ACHN (cell line): Measurements from ENCODE around the gene OSTF1.

Experiments used
- DNase-seq: peaks from one replicate; pipeline ENCODE4 v3.0.0-alpha.2; 2015
- in situ Hi-C: cut with HindIII; loops from 2 replicates; pipeline ENCODE4 v1.10.0; 2017; ENCODE audit warnings: low sequenced_read_pairs, low pct_ligation_motif_present, low pct_unique_long_range_greater_than_20kb

The OSTF1 gene

DNA sequence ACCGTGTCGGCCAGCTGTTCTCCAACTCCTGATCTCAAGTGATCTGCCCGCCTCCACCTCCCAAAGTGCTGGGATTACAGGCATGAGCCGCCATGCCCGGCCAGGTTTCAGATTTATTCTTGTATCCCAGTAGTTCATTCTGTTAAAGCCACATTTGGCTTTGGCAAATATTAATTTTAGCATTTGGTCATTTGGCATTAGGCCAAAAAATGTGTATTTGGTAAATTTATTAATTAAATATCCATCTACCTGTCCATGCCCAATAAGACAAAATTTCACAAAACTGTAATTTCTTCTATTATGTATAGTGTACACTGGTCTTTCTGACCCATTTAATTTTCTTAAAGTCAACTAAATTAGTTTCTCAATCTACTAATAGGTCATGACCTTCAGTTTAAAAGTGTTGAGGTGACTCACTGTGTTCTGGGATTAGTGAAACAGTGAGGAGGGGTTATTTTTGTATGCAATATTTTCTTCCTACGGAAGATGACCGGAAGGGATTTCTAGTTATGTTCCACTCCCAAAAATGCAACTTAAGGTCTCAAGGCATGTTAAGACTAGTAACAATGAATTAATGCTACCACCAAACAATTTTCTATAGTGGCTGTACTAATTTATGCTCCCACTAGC lies 21.0 kb downstream of the OSTF1 start:
- in situ Hi-C loops: no loop called here
- no peak for DNase-seq

DNA sequence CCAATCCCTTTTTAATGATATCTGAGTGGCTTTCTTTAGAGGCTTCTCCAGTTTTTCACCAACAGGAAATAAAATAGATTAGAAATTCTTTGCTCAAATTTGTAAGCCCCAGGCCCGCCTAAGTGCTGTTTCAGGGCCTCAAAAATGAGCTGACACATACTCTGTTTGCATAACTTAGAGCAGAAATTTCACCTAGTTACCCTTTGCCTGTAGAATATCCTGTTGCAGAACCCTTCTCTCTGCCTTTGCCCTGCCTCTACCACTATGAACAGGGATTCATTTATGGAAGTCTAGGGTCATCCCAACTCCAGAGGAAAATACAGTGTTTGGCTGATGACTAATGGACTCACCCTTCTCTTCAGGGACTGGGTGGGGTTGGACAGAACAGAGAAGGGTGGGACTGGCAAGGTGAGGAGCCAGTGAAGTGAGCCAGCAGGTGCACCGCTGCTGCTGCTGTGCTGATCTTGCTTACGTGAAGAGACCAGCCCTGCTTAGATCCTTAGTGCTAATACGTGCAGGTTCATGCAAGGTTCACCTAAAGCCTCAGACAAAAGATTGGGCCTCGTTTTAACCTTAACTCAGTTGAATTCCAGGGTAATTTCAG lies 22.8 kb downstream of the OSTF1 start:
- no peak for DNase-seq
- in situ Hi-C loops: no loop called here

DNA sequence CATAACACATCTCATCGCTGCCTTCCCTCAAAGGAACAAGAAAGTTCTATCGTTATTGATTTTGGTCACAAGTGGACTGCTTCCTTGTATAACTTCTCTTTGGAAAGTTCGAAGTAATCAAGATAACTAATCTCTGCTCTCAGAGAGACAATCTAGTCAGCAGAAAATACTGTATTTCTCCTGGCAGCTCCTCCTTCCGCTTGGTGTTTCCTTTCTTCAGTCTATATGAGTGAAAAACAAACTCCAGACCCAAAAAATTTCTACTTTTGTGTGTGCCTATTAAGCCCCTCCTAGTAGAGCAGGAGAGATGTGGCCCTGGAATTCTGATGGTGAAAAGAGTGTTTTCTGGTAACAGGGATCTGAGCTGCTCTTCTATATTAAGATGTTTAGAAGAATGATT lies 24.5 kb downstream of the OSTF1 start:
- DNase-seq: no peak
- in situ Hi-C loops: no loop called here

DNA sequence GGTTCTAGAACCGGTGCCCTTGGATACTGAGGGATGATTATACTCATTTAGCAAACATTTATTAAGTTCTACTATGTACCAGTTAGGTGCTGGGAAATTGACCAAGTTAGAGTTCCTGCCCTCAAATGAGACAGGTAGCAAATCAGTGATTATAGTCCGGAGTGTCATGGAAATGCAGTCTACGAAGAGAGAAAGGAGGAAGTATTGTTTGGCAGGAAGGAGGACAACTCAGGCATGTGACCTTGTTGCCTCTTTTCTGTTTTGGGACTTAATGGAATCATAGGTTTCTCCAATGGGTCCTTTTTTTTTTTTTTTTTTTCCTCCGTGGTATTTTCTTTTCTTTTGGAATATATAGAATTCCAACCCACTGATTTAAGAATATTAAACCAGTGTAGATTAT lies 28.0 kb downstream of the OSTF1 start:
- in situ Hi-C loops: no loop called here
- no peak for DNase-seq

DNA sequence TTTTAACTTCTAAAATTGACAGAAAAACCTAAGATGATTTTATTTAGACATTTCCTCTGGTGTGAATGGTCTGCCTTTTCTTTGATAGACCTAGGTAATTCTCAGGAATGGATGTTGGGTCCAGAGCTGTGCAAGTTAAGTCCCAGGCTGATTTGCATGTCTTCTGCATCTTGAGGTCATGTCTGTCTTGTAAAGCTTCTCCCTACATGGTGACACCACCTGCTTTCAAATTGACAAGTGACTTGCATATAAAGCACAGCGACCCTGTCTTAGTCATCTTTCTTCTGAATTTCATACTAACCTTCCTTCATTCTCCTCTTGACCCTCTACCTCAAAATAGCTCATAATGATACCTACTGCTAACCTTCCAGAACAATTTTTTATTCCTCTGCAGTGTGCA lies 29.2 kb downstream of the OSTF1 start:
- in situ Hi-C loops: no loop called here
- no peak for DNase-seq

DNA sequence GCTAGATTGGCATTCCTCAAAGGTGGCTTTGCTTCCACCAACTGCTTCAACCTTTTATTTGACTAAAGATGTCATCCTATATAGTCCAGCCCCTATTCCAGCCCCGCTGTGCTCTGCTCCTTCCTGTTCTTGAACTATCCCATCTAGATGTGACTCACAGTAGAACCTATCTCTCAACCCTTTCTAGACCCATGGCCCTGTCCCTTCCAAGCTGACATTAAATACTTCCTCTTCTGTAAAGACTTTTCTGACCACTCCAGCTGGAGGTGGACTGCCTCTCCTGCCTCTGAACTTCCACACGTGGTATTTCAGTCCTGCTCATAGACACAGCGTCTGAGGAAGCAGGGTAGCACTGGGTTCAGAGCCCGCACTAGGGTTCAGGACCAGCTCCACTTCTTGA lies 32.4 kb downstream of the OSTF1 start:
- no peak for DNase-seq
- in situ Hi-C loops: no loop called here

DNA sequence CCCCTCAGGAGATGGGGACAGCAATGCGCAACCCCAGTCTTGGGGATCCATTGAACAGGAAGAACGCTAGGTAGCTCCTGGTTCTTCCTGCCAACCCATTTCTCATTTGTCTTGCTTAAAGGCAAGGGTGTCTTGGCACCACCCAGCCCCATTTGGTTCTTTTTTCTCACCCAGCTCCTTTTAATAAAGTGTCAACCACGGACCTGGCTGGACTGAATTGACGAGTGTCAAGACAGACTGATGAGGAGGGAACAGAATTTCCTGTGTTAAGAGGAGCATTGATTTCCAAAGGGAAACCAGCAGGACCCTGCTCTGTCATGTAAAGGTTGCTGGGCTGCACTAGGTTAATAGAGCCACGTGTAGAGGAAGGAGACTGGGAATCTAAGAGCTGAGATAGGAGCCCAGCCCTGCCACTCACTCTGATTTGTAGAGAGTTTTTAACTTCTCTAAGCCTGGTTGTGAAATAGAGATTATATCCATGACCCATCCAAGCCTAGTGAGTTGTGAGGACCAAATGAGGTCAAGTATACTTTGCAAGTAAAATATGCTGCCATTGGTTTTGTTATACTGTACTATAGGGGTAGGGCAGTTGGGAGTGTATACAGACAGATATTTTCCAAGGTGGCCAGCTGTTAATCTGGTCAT lies 33.7 kb downstream of the OSTF1 start:
- in situ Hi-C loops: no loop called here
- no peak for DNase-seq

DNA sequence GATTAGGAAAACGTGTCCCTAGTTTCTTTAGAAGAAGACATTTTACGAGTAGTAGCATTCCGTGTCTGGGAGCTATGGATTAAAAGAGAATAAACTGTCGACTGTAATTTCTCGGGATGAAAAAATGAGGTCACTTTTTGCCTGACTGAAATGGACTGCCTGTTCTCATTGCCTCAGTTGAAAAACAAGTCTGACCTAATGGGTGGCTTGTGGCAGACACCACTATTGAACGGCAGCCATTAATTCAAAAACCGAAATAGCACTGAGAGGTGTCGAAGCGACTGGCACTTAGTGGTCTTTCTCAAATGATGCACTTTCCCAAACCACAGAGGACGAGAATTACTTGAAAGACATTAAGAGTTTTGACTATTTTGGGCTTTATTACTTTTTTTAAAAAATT lies 35.4 kb downstream of the OSTF1 start:
- in situ Hi-C loops: no loop called here
- no peak for DNase-seq

DNA sequence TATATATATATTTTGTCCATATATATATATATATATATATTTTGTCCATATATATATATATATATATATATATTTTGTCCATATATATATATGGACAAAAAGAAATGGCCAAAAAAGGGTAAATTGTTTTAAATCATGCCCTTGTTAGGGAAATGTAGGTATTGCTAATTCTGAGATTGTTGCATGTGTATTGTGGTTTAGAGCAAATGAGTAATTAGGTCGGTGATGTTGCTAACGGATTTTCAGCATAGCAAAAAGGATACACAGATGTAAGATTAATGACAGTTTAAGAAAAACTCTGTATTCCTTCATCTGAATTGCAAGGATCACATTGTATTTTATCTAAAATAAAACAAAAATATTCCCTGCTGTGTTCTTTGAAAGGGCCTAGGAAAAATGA lies 40.2 kb downstream of the OSTF1 start:
- no peak for DNase-seq
- in situ Hi-C loops: no loop called here

DNA sequence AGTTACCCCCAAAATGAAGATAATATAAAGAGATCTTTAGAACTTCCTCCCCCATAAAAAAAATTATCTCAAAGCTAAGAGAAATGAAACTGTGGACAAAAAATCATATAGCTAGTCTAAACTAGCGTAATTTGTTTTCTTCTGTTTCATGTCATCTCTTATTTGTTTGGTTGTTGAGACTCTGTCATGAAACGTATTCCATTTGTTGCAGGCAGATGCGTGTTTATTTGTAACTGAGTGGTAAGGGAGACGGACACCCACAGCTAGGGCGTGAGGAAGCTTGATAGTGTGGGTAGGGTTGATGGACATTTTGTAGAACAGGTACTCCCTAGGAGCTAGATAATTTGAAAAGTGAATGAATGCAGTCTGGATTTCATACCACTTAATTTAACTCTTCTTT lies 41.9 kb downstream of the OSTF1 start:
- no peak for DNase-seq
- in situ Hi-C loops: no loop called here

DNA sequence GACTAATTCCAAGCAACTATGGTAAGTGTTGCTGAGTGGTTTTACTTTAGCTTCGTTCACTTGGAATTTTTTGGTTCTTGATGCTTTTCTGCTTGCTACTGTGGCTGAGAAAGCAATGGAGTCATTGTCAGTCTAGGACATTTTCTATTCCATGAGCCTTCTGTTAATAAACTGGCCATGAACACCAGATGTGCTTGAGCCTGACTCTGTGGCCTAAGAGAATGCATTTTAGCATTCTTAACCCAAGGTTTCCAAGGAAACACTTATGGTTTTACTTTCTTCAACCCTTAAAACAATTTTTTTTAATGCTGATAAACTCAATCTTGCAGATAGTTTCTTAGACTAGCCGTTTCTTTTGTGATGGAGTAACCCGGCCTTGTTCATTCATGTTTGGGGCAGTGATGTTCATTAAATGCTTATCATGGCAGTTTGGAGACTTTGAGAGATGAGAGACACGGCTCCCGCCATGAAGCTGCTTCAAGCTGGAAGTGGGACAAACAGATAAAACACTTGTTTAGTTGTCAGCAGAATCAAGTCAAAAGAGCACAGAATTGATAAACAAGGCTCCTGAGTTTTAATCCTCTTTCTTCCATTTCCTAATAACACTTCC lies 42.4 kb downstream of the OSTF1 start:
- no peak for DNase-seq
- in situ Hi-C loops: no loop called here

DNA sequence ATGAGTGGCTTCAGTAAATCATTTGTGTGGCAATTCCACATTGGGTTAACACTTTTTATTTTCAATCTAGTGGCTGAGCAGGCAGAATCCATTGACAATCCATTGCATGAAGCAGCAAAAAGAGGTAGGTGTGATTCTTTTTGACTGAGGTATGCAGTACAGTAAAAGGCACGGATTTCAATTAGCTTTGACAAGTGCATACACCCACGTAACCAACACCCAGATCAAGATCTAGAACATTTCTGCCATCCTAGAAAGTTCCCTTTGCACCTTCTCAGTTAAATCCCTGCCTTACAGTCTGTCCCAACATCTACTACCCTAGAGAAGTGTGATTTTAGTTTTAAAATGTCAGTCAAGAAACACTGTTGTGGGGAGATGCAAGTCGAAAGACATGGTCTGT lies 43.4 kb downstream of the OSTF1 start:
- no peak for DNase-seq
- in situ Hi-C loops: no loop called here

DNA sequence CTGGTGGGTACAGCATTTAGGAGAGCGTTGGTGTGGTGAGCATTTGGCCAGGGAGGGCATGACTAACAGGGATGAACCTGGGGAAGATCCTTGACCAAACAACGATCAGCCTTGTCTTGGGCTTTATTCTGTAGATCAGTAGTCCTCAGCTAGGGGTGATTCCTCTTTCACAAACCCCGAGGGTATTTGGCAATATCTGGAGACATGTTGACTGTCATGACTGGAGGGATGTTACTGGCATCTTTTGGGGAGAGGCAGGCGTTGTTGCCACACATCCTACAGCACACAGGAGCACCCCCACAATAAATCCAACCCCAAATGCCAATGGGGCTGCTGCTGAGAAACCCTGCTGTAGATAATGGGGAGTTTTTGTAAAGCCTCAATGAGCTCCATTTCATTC lies 43.9 kb downstream of the OSTF1 start:
- no peak for DNase-seq
- in situ Hi-C loops: no loop called here

DNA sequence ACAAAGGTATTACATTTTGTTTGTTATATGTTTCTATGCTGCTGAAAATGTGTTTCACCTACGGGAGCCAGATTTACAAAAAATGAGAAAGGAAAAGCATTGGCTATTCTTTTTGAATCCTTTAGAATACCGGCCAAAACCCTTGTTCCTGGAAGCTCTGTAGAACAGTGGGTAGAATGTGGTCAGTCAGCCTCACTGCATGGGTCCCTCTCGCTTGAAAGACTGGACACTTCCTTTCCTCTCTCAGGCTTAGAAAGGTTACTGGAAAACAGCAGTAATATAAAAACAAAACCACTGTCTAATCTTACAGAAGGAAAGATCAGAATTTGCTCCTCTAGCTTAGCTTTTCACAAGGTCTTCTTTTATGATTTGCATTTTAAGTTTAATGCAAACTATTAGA lies 45.1 kb downstream of the OSTF1 start:
- in situ Hi-C loops: no loop called here
- no peak for DNase-seq

DNA sequence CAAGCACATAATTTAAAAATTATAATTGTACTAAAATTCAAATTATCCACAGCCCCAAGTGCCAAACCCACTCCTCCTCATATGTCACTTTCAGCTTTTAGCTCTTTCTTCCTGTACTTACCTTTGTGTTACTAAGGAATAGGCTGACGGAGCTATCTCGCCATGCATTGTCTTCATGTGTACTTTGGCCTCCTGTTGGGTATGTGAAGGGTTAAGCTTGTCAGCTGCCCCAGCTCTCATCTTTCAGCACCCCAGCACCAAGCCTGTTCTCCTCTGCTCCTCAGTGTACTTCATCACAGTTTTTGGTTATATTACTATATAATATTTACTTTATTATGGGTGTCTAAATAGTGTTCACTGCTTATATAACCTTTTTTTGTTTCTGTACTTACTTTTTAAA lies 46.2 kb downstream of the OSTF1 start:
- in situ Hi-C loops: no loop called here
- DNase-seq: no peak

DNA sequence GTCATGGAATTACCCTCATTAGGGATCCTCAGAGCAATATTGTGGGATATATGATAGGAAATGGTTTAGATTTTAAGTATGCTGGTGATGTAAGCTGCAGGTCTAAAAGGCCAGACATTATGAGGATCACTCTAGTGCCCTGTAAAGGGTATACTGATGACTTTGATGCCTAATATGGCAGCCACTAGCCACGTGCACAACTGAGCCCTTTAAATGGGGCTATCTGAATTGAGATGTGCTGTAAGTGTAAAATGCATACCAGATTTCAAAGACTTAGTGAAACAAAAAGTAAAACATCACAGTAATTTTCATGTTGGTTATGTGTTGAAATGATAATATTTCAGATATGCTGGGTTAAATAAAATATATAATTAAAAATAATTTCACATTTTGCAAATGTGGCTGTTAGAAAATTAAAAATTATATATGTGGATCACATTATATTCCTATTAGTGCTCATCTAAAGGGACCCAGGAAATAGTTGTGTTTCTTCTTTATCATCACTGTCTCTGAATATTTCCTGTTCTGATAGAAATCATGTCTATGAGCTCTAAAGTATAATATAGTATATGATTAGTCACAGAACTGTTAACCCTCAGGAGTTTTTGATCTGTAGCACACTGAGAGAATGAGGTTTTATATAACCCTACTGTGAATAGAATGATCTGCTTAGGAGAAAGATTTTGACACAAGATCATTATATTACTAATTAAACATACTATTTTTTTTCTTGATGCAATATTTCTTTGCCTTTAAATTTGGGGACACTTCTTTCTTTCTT lies 50.1 kb downstream of the OSTF1 start:
- in situ Hi-C loops: no loop called here
- no peak for DNase-seq

DNA sequence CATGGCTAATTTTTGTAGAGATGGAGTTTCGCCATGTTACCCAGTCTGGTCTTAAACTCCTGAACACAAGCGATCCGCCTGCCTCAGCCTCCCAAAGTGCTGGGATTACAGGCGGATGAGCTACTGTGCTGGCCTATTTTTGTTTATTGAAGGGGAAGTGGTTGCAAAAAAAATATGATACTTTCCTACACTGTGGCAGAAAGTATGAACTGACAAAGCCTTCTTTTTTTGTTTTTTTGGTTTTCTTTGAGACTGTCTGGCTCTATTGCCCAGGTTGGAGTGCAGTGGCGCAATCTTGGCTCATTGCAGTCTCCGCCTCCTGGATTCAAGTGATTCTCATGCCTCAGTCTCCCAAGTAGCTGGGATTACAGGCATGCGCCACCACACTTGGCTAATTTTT lies 50.9 kb downstream of the OSTF1 start:
- in situ Hi-C loops: no loop called here
- no peak for DNase-seq

DNA sequence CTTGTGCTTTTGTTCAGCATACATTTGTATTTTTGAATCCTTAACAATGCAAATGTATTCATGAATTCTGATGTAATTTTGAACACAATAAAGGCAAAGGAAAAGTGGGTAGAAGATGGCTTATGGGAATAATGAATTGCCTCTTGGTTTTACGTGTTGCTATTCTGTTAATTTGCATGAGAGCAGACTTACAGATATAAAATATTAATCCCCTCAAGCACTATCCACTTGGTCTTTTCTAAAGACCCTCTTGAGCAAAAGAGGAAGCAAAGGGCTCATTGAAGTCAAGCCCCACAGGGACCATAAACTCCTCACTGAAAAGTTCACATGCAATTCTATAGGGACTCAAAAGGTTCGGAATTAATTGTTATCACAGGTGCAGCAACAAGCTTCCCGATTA lies 51.9 kb downstream of the OSTF1 start:
- in situ Hi-C loops: no loop called here
- no peak for DNase-seq

DNA sequence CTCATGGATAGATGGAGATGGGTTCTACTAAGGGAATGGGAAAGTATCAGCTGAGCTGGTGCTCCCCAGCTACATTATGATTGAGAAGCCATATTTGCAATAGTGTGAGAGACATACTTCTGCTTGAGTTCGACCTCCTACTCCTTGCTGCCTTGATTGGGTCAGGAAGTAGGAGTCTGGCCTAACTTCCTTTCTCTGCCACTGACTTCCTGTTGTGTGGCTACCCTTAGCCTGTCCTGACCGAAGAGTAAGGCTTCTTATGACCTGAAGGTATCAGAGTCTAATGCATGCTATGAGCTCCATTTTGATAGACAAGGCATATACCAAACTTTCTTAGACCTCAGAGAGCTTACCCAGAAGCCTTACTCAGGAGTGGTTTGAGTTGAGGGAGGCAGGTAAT lies 53.9 kb downstream of the OSTF1 start:
- in situ Hi-C loops: no loop called here
- no peak for DNase-seq
